22Rv1 (cell line): ENCODE data around the gene CD3D.

Experiments
- ZFX ChIP-seq: fragments of 450-650 bp; IDR thresholded peaks from 2 replicates; pipeline ENCODE4 v1.6.1; 2017; ENCODE audit warnings: antibody characterized with exemption, borderline replicate concordance
- TF ChIP-seq, protein P1 (sequence below): fragments of 450-650 bp; IDR thresholded peaks from 2 replicates; pipeline ENCODE4 v1.5.1; 2017; ENCODE audit warnings: mild to moderate bottlenecking

DNA sequence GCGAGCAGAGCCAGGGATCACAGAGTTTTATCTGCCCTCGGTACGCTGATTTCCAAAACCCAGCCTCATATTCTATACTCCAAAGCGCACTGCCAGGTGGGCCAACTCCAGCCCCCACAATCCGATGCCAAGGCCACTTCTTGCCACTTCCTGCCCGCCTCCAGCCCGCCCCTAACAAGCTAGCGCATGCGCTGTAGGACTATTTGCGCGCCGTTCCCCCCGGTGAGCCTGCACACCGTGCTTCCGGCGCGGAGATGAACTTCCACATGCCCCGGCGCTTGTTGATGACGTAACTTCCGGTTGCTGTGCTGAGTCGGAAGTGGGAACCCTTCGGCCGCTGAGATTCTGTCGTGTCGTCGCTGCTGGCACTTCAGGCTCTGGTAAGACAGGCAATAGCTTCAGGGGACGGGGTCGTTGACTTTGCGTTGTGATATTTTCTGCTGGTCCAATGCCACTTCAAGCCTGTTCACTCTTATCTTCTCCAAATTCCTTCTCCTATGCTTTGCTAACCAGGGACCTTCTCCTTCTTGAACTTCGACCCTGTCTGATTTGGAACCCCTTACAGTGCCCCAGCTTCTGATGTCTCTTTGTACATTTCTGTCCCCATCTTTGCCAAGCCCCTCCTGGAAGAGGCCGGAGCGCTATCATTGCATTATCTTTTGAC, 16.9 kb upstream of the CD3D start, which contains the start of gene UBE4A:
- TF ChIP-seq, protein P1, sequence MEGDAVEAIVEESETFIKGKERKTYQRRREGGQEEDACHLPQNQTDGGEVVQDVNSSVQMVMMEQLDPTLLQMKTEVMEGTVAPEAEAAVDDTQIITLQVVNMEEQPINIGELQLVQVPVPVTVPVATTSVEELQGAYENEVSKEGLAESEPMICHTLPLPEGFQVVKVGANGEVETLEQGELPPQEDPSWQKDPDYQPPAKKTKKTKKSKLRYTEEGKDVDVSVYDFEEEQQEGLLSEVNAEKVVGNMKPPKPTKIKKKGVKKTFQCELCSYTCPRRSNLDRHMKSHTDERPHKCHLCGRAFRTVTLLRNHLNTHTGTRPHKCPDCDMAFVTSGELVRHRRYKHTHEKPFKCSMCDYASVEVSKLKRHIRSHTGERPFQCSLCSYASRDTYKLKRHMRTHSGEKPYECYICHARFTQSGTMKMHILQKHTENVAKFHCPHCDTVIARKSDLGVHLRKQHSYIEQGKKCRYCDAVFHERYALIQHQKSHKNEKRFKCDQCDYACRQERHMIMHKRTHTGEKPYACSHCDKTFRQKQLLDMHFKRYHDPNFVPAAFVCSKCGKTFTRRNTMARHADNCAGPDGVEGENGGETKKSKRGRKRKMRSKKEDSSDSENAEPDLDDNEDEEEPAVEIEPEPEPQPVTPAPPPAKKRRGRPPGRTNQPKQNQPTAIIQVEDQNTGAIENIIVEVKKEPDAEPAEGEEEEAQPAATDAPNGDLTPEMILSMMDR: no peak
- no peak for TF ChIP-seq ZFX
